Measurements from ENCODE around the gene VMP1. TPM values are rescaled to one million over a fixed set of nuclear protein-coding genes. Genes with fewer than 3 reads are reported as not detected.

The VMP1 gene
- 65.5 TPM for polyA plus RNA-seq (2013, experiment 1 of 4)
- 67.7 TPM for polyA plus RNA-seq (2013, experiment 2 of 4)
- 42.8 TPM for polyA plus RNA-seq (2013, experiment 3 of 4)
- 47.4 TPM for polyA plus RNA-seq (2013, experiment 4 of 4)

- Histone ChIP-seq H3K36me3 (ENCODE audit: control insufficient read depth, insufficient read depth, low read length) (no peaks in the 10 kb centered on the region), H3K4me1 (ENCODE audit: control insufficient read depth, insufficient read depth, low read length) (no peaks in the 10 kb centered on the region), H3K27ac (ENCODE audit: insufficient read depth, low read depth, low read length, poor library complexity, severe bottlenecking) (peak within 1 kb of the TSS; percentile 90), H3K4me3 (ENCODE audit: insufficient read depth, low read depth, low read length) (peak within 1 kb of the TSS; percentile 79), H3K27me3 (ENCODE audit: control insufficient read depth, insufficient read depth, low read length, poor library complexity, severe bottlenecking) (no peaks in the 10 kb centered on the region), H3K9me3 (ENCODE audit: control insufficient read depth, low read length) (no peaks in the 10 kb centered on the region)
- WGBS, 2 experiments: 0 to 1% methylated on average over 43 to 45 of the region's 45 CpGs
Measured at GRCh38 chr17:59707149-59707970, at the start of gene VMP1, which contains the start of gene PTRH2. Gene VMP1, plus strand, starts transcription at chr17:59707654. Its CDS starts 23,793 bp downstream, at chr17:59731447. Gene PTRH2, minus strand, starts transcription at chr17:59707430. Its CDS starts 9,452 bp downstream, at chr17:59697978.

DNA sequence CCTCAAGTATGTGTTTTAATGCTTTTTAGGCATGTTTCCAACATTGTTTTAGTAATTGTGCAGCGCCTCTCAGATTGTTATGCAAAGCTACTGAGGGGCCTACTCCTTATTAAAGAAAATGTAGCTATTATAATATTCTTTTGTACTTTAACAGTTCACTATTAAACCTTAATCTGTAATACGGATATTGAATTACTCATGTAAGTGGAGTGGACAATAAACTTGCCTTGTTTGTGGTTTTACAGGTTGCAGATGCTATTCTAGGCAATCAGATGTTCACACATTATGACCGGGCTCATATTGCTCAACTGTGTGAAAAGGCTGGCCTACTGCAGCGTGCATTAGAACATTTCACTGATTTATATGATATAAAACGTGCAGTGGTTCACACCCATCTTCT is 41.2 kb upstream of the VMP1 start:
- no peak overlapping the region for H3K4me3 ChIP-seq (ENCODE audit: insufficient read depth, low read depth, low read length)
- no peak overlapping the region for H3K27ac ChIP-seq (ENCODE audit: insufficient read depth, low read depth, low read length, poor library complexity, severe bottlenecking)
- no peaks in the 10 kb centered on the region for H3K9me3 ChIP-seq (ENCODE audit: control insufficient read depth, low read length)
- no peaks in the 10 kb centered on the region for H3K4me1 ChIP-seq (ENCODE audit: control insufficient read depth, insufficient read depth, low read length)
- 95 to 99% methylated on average over 4 to 5 of the region's 5 CpGs for WGBS, 2 experiments
- H3K27me3 ChIP-seq (ENCODE audit: control insufficient read depth, insufficient read depth, low read length, poor library complexity, severe bottlenecking): no peaks in the 10 kb centered on the region
- H3K36me3 ChIP-seq (ENCODE audit: control insufficient read depth, insufficient read depth, low read length): peaks cover 47% of the 10 kb centered on the region

GRCh38 chr17:59668816-59669215 is 38.6 kb upstream of the VMP1 start:
- WGBS, 2 experiments: 98 to 100% methylated on average over 2 of the region's 3 CpGs
- H3K9me3 ChIP-seq (ENCODE audit: control insufficient read depth, low read length): no peaks in the 10 kb centered on the region
- no peak overlapping the region for H3K4me3 ChIP-seq (ENCODE audit: insufficient read depth, low read depth, low read length)
- H3K36me3 ChIP-seq (ENCODE audit: control insufficient read depth, insufficient read depth, low read length): peaks cover 40% of the 10 kb centered on the region
- H3K27ac ChIP-seq (ENCODE audit: insufficient read depth, low read depth, low read length, poor library complexity, severe bottlenecking): no peak overlapping the region
- no peaks in the 10 kb centered on the region for H3K27me3 ChIP-seq (ENCODE audit: control insufficient read depth, insufficient read depth, low read length, poor library complexity, severe bottlenecking)
- no peaks in the 10 kb centered on the region for H3K4me1 ChIP-seq (ENCODE audit: control insufficient read depth, insufficient read depth, low read length)

DNA sequence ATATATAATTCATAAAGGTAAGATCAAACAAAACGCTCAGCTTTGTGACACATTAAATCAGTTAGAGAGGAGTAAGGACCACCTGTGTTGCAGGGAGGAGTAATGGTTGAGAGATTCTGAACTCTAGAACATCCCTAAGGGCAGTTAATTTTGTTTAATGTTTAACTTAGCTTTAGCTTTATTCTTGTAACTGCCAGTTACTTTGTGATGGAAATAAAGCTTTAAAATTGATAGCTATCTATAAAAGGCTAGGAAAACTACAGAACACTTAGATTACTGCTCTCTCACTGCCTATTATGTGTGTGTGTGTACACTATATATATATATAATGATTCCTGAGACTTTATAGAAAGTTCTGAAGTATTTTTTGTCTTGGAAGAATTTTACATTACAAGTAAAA is 38.0 kb upstream of the VMP1 start:
- no peaks in the 10 kb centered on the region for H3K9me3 ChIP-seq (ENCODE audit: control insufficient read depth, low read length)
- peaks cover 46% of the 10 kb centered on the region for H3K36me3 ChIP-seq (ENCODE audit: control insufficient read depth, insufficient read depth, low read length)
- H3K27ac ChIP-seq (ENCODE audit: insufficient read depth, low read depth, low read length, poor library complexity, severe bottlenecking): no peak overlapping the region
- H3K4me3 ChIP-seq (ENCODE audit: insufficient read depth, low read depth, low read length): no peak overlapping the region
- no peaks in the 10 kb centered on the region for H3K4me1 ChIP-seq (ENCODE audit: control insufficient read depth, insufficient read depth, low read length)
- H3K27me3 ChIP-seq (ENCODE audit: control insufficient read depth, insufficient read depth, low read length, poor library complexity, severe bottlenecking): no peaks in the 10 kb centered on the region
- 89 to 95% methylated on average over 1 of the region's 1 CpG for WGBS, 2 experiments

- peaks cover 47% of the 10 kb centered on the region for H3K36me3 ChIP-seq (ENCODE audit: control insufficient read depth, insufficient read depth, low read length)
- H3K4me3 ChIP-seq (ENCODE audit: insufficient read depth, low read depth, low read length): no peak overlapping the region
- no peaks in the 10 kb centered on the region for H3K9me3 ChIP-seq (ENCODE audit: control insufficient read depth, low read length)
- no peak overlapping the region for H3K27ac ChIP-seq (ENCODE audit: insufficient read depth, low read depth, low read length, poor library complexity, severe bottlenecking)
- no peaks in the 10 kb centered on the region for H3K4me1 ChIP-seq (ENCODE audit: control insufficient read depth, insufficient read depth, low read length)
- 100% methylated on average over 1 of the region's 1 CpG; no CpG with 5 or more reads in 1 of the 2 experiments for WGBS, 2 experiments
- H3K27me3 ChIP-seq (ENCODE audit: control insufficient read depth, insufficient read depth, low read length, poor library complexity, severe bottlenecking): no peaks in the 10 kb centered on the region
Measured at GRCh38 chr17:59669944-59670343, 37.5 kb upstream of the VMP1 start.

- WGBS, 2 experiments: 93 to 100% methylated on average over 1 of the region's 1 CpG
- Histone ChIP-seq H3K27me3 (ENCODE audit: control insufficient read depth, insufficient read depth, low read length, poor library complexity, severe bottlenecking) (no peaks in the 10 kb centered on the region), H3K9me3 (ENCODE audit: control insufficient read depth, low read length) (no peaks in the 10 kb centered on the region), H3K4me3 (ENCODE audit: insufficient read depth, low read depth, low read length) (no peak overlapping the region), H3K27ac (ENCODE audit: insufficient read depth, low read depth, low read length, poor library complexity, severe bottlenecking) (no peak overlapping the region), H3K4me1 (ENCODE audit: control insufficient read depth, insufficient read depth, low read length) (no peaks in the 10 kb centered on the region), H3K36me3 (ENCODE audit: control insufficient read depth, insufficient read depth, low read length) (peaks cover 46% of the 10 kb centered on the region)
Measured at GRCh38 chr17:59671386-59671785, 36.1 kb upstream of the VMP1 start.

DNA sequence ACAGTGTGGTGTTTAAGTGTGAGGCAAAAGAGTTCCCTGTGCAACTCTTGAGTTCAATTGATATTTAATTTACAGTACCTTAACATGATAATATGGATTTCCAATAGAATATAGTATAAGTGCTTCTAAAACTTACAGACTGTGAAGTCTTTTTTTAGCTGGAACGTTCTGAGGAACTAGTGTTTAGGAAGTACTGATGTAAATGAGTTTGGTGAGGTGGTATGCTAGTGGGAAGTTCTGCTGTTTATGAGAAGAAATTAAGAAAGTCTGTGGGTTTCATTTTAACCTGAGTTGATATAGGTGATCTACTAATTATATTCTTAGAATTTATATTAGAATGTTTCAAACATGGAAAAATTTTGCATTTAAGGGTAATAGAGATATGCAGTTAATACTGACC is 32.2 kb upstream of the VMP1 start:
- H3K4me1 ChIP-seq (ENCODE audit: control insufficient read depth, insufficient read depth, low read length): no peaks in the 10 kb centered on the region
- H3K4me3 ChIP-seq (ENCODE audit: insufficient read depth, low read depth, low read length): no peak overlapping the region
- no peak overlapping the region for H3K27ac ChIP-seq (ENCODE audit: insufficient read depth, low read depth, low read length, poor library complexity, severe bottlenecking)
- peaks cover 45% of the 10 kb centered on the region for H3K36me3 ChIP-seq (ENCODE audit: control insufficient read depth, insufficient read depth, low read length)
- 93 to 100% methylated on average over 1 of the region's 1 CpG for WGBS, 2 experiments
- no peaks in the 10 kb centered on the region for H3K27me3 ChIP-seq (ENCODE audit: control insufficient read depth, insufficient read depth, low read length, poor library complexity, severe bottlenecking)
- H3K9me3 ChIP-seq (ENCODE audit: control insufficient read depth, low read length): no peaks in the 10 kb centered on the region

DNA sequence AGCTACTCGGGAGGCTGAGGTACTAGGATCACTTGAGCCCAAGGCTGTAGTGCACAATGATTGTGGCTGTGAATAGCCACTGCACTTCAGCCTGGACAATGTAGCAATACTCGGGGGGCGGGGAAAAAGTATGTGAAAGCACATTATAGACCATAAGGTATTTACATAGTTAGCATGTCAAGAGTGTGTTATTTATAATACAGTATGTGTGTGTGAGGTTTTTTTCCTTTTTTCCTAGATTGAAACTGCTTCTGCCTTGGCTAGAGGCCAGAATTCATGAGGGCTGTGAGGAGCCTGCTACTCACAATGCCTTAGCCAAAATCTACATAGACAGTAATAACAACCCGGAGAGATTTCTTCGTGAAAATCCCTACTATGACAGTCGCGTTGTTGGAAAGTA is 30.7 kb upstream of the VMP1 start:
- Histone ChIP-seq H3K9me3 (ENCODE audit: control insufficient read depth, low read length) (no peaks in the 10 kb centered on the region), H3K4me1 (ENCODE audit: control insufficient read depth, insufficient read depth, low read length) (no peaks in the 10 kb centered on the region), H3K4me3 (ENCODE audit: insufficient read depth, low read depth, low read length) (no peak overlapping the region), H3K36me3 (ENCODE audit: control insufficient read depth, insufficient read depth, low read length) (peaks cover 59% of the 10 kb centered on the region), H3K27me3 (ENCODE audit: control insufficient read depth, insufficient read depth, low read length, poor library complexity, severe bottlenecking) (no peaks in the 10 kb centered on the region), H3K27ac (ENCODE audit: insufficient read depth, low read depth, low read length, poor library complexity, severe bottlenecking) (no peak overlapping the region)
- WGBS, 2 experiments: 92 to 97% methylated on average over 7 of the region's 7 CpGs

GRCh38 chr17:59678918-59679317 is 28.5 kb upstream of the VMP1 start:
- Histone ChIP-seq H3K36me3 (ENCODE audit: control insufficient read depth, insufficient read depth, low read length) (peaks cover 69% of the 10 kb centered on the region), H3K27ac (ENCODE audit: insufficient read depth, low read depth, low read length, poor library complexity, severe bottlenecking) (no peak overlapping the region), H3K4me3 (ENCODE audit: insufficient read depth, low read depth, low read length) (no peak overlapping the region), H3K4me1 (ENCODE audit: control insufficient read depth, insufficient read depth, low read length) (no peaks in the 10 kb centered on the region), H3K9me3 (ENCODE audit: control insufficient read depth, low read length) (no peaks in the 10 kb centered on the region), H3K27me3 (ENCODE audit: control insufficient read depth, insufficient read depth, low read length, poor library complexity, severe bottlenecking) (no peaks in the 10 kb centered on the region)
- WGBS, 2 experiments: 33 to 60% methylated on average over 1 of the region's 2 CpGs

DNA sequence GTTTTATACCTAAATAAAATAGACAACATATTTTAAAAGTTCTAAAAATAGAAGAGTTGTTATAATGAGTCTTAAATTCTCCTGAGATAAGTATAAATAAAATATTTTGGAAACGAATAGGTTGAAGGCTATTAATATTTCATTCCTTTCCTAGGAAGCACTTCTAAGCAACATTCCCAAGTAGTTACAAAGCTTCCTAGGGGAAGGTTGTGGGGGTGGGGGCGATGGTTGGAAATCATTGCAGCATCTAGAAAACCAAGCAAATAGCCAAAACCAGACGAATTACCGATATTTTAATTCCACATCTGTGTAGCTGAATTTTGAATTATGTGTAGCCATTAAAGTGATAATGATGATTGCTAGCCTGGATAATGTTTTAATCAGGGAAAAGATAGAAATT is 27.1 kb upstream of the VMP1 start:
- Histone ChIP-seq H3K36me3 (ENCODE audit: control insufficient read depth, insufficient read depth, low read length) (peaks cover 69% of the 10 kb centered on the region), H3K4me3 (ENCODE audit: insufficient read depth, low read depth, low read length) (no peak overlapping the region), H3K27ac (ENCODE audit: insufficient read depth, low read depth, low read length, poor library complexity, severe bottlenecking) (no peak overlapping the region), H3K27me3 (ENCODE audit: control insufficient read depth, insufficient read depth, low read length, poor library complexity, severe bottlenecking) (no peaks in the 10 kb centered on the region), H3K4me1 (ENCODE audit: control insufficient read depth, insufficient read depth, low read length) (no peaks in the 10 kb centered on the region), H3K9me3 (ENCODE audit: control insufficient read depth, low read length) (no peaks in the 10 kb centered on the region)
- 92 to 100% methylated on average over 3 of the region's 4 CpGs for WGBS, 2 experiments
